GM23338 (cell line): ENCODE measurements around the gene FAM110A. TPM values are rescaled to one million over a fixed set of nuclear protein-coding genes. Genes with fewer than 3 reads are reported as not detected.
"Not testable (repeated sequence)": the region's sequence is repeated elsewhere in the genome, so short reads cannot be mapped to it uniquely, and the experiment has no call there.

Source experiments
- ATAC-seq: fragments of 200-7000 bp; cut with Tn5 transposase; 3 replicates; pipeline ENCODE4 v1.9.1; 2020
- DNase-seq: peaks from one replicate; pipeline ENCODE4 v3.0.0-alpha.2; 2015; ENCODE audit warnings: low spot score
- H2AFZ ChIP-seq: fragments of 200-600 bp; sonication (generic); 2 replicates; pipeline ENCODE4 v1.8.0; 2016; ENCODE audit warnings: antibody characterized with exemption, mild to moderate bottlenecking, moderate library complexity
- H3F3A ChIP-seq: fragments of 200-600 bp; sonication (generic); replicated peaks from 2 replicates; pipeline ENCODE4 v1.8.0; 2017; ENCODE audit warnings: antibody characterized with exemption, mixed run types, low read depth
- H3K27ac ChIP-seq: fragments of 200-600 bp; sonication (generic); 2 replicates; pipeline ENCODE4 v1.6.1; 2016; ENCODE audit warnings: low read depth
- H3K27me3 ChIP-seq: fragments of 200-600 bp; sonication (generic); 2 replicates; pipeline ENCODE4 v1.8.0; 2016; ENCODE audit warnings: mild to moderate bottlenecking, mixed run types, moderate library complexity; ENCODE audit not compliant: insufficient read depth
- H3K36me3 ChIP-seq: fragments of 200-600 bp; sonication (generic); 2 replicates; pipeline ENCODE4 v1.8.0; 2016; ENCODE audit warnings: mild to moderate bottlenecking; ENCODE audit not compliant: insufficient read depth
- H3K4me1 ChIP-seq: fragments of 200-600 bp; sonication (generic); 2 replicates; pipeline ENCODE4 v1.8.0; 2016; ENCODE audit warnings: mild to moderate bottlenecking, moderate library complexity; ENCODE audit not compliant: insufficient read depth
- H3K4me2 ChIP-seq: fragments of 200-600 bp; sonication (generic); 2 replicates; pipeline ENCODE4 v1.7.1; 2017; ENCODE audit warnings: mixed run types
- H3K4me3 ChIP-seq: fragments of 200-600 bp; sonication (generic); 2 replicates; pipeline ENCODE4 v1.6.1; 2016; ENCODE audit warnings: mixed run types
- H3K79me2 ChIP-seq: fragments of 200-600 bp; sonication (generic); replicated peaks from 2 replicates; pipeline ENCODE4 v1.8.0; 2017; ENCODE audit warnings: mild to moderate bottlenecking; ENCODE audit not compliant: insufficient read depth
- H3K9me2 ChIP-seq: fragments of 200-600 bp; sonication (generic); 2 replicates; pipeline ENCODE4 v1.8.0; 2017; ENCODE audit not compliant: insufficient read depth
- H4K20me1 ChIP-seq: fragments of 200-600 bp; sonication (generic); replicated peaks from 2 replicates; pipeline ENCODE4 v1.8.0; 2017; ENCODE audit warnings: mild to moderate bottlenecking; ENCODE audit not compliant: insufficient read depth
- H3K27ac Mint-ChIP-seq: 2 replicates; pipeline ENCODE4 v1.8.0; 2020; ENCODE audit warnings: inconsistent platforms, mild to moderate bottlenecking, moderate library complexity, mixed read lengths
- H3K27me3 Mint-ChIP-seq: 3 replicates; pipeline ENCODE4 v1.8.0; 2022; ENCODE audit warnings: low read depth, mild to moderate bottlenecking, moderate library complexity, mixed read lengths, inconsistent platforms; ENCODE audit not compliant: insufficient read depth, poor library complexity
- H3K36me3 Mint-ChIP-seq: 3 replicates; pipeline ENCODE4 v1.8.0; 2021; ENCODE audit warnings: low read depth, mild to moderate bottlenecking, inconsistent platforms, moderate library complexity, mixed read lengths
- H3K4me1 Mint-ChIP-seq: 3 replicates; pipeline ENCODE4 v1.8.0; 2020; ENCODE audit warnings: mild to moderate bottlenecking, inconsistent platforms, mixed read lengths
- H3K4me3 Mint-ChIP-seq: 3 replicates; pipeline ENCODE4 v1.8.0; 2021; ENCODE audit warnings: moderate library complexity, mild to moderate bottlenecking, inconsistent platforms, mixed read lengths
- H3K9me3 Mint-ChIP-seq: 3 replicates; pipeline ENCODE4 v1.8.0; 2020; ENCODE audit warnings: moderate library complexity, mild to moderate bottlenecking, inconsistent platforms, mixed read lengths
- EZH2phosphoT487 ChIP-seq: fragments of 200-600 bp; sonication (generic); IDR thresholded peaks from one replicate; pipeline ENCODE4 v1.8.1; 2018; ENCODE audit warnings: antibody characterized with exemption; ENCODE audit not compliant: unreplicated experiment
- POLR2AphosphoS5 ChIP-seq: IDR thresholded peaks from 2 replicates; pipeline ENCODE4 v1.6.1; 2016; ENCODE audit warnings: antibody characterized with exemption, low read depth
- STAT1 ChIP-seq: IDR thresholded peaks from one replicate; pipeline ENCODE4 v1.6.1; 2016; ENCODE audit warnings: antibody characterized with exemption; ENCODE audit not compliant: unreplicated experiment
- ZNF462 ChIP-seq: fragments of 250-450 bp; sonication (Bioruptor Pico); IDR thresholded peaks from 2 replicates; pipeline ENCODE4 v1.5.0; 2020; ENCODE audit warnings: mild to moderate bottlenecking, moderate library complexity
- polyA plus RNA-seq: library from polyadenylated mRNA; unstranded; fragments of >200 nt; fragmentation: Nextera tagmentation; extraction: Ambion mirVana; gene quantifications from 2 replicates; pipeline ENCODE4 v1.2.1, GENCODE V29; 2016
- total RNA-seq: library from RNA; depleted of rRNA; stranded (reverse); fragments of >200 nt; shearing (Covaris generic); gene quantifications from 2 replicates; pipeline ENCODE4 v1.2.3, GENCODE V29; 2014

FAM110A gene
- total and polyA plus RNA-seq, 2 experiments from 2014 or later, result 10.7 to 13.7 TPM

- TF ChIP-seq ZNF462 (CRISPR knock-in tag) (no peak), EZH2phosphoT487 (no peak), STAT1 (no peak), POLR2AphosphoS5 (no peak)
Observed at GRCh38 chr20:796921-797320, 36.6 kb upstream of the FAM110A start (continued).

DNA sequence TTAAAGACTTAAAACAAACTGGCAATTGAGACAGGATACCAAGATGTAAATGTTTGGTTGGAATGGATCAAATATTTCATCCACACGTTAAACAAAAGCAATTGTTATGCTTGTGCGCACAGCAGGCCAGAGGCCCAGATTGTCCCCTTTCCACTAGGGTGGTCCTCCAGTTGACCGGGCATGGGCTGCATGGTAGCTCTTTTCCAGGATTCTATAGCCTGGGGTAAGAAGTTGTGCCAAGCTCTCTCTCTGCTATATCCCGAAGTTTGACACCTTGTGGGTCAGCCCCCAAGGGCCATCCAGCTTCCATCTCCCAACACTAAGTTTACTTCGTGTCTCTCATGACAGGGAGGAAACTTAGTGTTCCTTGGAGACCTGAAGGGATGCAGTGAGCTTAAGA, 34.8 kb upstream of the FAM110A start:
- not testable (repeated sequence) for H3K9me2 ChIP-seq, H3K4me3 Mint-ChIP-seq, H3K36me3 ChIP-seq, H3K4me2 ChIP-seq, DNase-seq, H2AFZ ChIP-seq, H3K4me1 Mint-ChIP-seq, H3K4me3 ChIP-seq, H4K20me1 ChIP-seq, H3K27me3 Mint-ChIP-seq, H3K27me3 ChIP-seq, H3K27ac ChIP-seq, H3K27ac Mint-ChIP-seq, H3K4me1 ChIP-seq, H3F3A ChIP-seq, ATAC-seq, H3K79me2 ChIP-seq, H3K36me3 Mint-ChIP-seq
- peaks cover 55% of the 10 kb centered on the region for H3K9me3 Mint-ChIP-seq

- not testable (repeated sequence) for ATAC-seq, H3K27me3 ChIP-seq, H3K27me3 Mint-ChIP-seq, H3K27ac Mint-ChIP-seq, H3K4me3 Mint-ChIP-seq, H3K4me1 Mint-ChIP-seq, H3K4me1 ChIP-seq, H3K36me3 ChIP-seq, H4K20me1 ChIP-seq, H2AFZ ChIP-seq, H3K27ac ChIP-seq, H3F3A ChIP-seq, H3K79me2 ChIP-seq, DNase-seq, H3K4me3 ChIP-seq, H3K9me2 ChIP-seq, H3K4me2 ChIP-seq
- H3K36me3 Mint-ChIP-seq, result peaks cover 12% of the 10 kb centered on the region; the same call in 1 of the 3 replicates
- H3K9me3 Mint-ChIP-seq, result peaks cover 55% of the 10 kb centered on the region
Observed at GRCh38 chr20:800026-800425, 33.5 kb upstream of the FAM110A start.
